HG03439 (cell line): ENCODE measurements around the gene MFSD6L.

Experiments
- ATAC-seq: cut with Tn5 transposase; IDR thresholded peaks from one replicate; pipeline ENCODE4 v1.9.1; 2021; ENCODE audit warnings: mild to moderate bottlenecking, moderate library complexity; ENCODE audit not compliant: unreplicated experiment

Gene MFSD6L, protein sequence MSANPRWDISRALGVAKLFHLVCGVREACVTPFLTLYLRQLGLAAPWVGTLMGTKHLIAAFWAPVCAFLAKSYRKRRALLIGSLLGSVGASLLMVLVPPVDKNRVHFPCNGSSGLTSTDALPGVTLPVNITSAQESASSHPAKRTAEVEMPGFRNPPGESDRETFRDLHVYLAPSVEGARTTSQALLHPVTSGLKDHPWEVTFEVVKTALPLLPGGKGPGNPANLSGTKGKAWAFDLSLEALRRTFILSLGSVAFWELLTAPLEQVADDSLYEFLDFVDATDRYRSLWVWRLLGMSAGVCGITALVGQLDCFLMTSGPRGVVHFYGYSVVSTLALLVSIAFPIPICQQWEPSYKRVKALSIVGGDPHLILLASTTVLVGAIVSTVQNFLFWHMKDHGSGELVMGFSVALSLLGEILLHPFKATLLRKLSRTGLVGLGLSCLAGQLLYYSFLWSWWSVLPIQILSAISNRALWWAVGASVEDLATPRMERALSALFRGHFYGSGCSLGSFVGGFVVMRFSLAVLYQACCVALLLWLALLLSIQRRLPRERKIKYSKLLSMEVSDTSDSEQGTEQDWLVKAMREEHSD

DNA sequence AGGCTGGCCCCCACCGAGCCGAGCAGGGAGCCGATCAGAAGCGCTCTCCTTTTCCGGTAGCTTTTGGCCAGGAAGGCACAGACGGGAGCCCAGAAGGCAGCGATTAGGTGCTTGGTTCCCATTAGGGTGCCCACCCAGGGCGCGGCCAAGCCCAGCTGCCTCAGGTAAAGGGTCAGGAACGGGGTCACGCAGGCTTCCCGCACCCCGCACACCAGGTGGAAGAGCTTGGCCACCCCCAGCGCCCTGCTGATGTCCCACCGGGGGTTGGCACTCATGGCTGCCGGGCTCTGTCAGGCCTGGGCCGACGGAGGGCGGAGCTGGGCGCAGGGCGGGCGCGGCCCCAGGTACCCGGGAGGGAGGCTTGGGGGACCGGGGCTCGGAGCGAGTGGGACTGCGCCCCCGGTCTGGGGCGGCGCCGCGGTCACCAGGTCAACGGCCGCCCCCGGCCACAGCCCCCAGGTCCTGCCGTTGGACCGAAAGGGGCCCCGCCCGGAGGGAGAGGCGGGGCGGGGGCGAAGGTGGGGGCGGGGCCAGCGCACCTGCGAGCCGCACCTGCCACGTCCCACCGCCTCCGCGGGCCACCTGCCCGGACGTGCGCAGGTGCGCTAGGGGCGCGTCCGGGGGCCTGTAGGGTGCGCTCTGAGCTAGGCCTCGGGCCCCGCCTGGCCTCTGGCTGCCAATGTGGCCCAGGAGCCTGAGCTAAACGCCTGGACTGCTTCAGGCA is at the start of gene MFSD6L:
Gene MFSD6L (minus strand): TSS at position 520 of the 724 bp plus-strand sequence. CDS start 245 bp downstream, at position 275.
- no peak for ATAC-seq

DNA sequence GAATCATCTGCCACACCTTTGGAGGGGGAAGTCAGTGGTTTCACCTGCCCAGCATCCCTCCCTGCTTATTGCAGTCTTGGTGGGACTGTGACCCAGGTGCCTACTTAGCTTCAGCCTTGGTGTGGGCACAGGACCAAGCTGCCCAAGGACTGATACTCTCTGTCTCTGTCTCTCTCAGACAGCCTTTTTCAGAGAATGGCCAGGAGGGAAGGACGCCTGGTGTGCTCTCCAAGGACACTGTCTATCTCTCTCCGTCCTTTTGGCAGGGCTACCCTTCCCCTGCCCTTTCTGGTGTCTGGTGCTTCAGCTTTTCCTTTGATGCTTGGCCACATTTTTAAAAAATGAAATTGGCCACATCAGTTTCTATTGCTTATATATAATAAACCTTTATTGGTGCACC is 48.7 kb upstream of the MFSD6L start:
- ATAC-seq: no peak

DNA sequence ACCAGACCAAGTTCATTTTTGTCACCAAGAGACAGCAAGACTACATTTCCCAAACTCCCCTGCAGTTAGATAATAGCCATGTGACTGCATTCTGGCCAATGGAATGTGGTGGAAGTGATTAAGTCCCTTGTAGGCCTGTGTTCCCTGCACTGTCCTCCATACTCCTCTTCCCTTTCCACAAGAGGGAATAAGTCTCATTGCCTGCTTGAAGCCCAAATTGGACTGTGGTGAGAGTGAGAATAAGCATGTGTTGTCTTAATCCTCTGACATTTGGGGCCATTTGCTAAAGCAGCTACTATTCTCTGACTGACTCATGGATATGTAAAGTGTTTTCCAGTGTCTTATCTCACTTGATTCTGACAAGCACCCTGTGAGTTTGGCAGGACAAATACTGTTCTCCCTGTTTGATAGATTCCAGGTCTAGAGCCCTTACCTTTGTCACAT is 47.6 kb upstream of the MFSD6L start:
- ATAC-seq: no peak

DNA sequence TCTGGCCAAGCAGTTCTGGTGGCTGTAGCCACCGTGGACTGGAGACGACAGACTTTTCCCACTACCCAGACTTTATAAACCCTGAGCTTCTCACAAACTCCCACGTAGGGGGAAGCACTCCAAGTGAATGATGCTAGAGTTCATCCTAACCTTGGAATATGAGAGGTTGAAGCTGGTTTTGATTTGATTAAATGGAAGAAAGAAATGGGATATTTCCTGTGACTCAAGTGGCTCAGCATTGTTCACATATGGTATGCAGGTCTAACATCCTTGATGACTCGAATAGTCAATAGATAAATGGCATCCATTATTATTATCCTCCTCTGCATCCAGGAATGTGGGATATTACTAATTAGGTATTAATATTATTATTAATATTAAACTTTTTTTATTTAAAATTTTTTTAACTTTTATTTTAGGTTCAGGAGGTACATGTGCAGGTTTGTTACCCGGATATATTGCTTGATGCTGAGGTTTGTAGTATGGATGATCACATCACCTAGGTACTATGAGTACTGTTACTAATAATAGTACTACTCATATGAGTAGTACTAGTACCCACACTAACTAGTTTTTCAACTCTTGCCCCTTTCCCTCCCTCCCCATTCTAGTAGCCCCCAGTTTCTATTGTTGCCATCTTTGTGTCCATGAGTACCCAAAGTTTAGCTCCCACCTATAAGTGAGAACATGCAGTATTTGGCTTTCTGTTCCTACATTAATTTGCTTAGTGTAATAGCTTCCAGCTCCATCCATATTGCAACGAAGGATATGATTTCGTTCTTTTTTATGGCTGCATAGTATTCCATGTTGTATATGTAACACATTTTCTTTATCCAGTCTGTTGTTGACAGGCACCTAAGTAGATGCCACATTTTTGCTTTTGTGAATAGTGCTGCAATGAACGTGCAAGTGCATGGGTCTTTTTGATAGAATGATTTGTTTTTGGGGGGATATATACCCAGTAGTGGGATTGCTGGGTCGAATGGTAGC is 45.4 kb upstream of the MFSD6L start:
- ATAC-seq: no peak

DNA sequence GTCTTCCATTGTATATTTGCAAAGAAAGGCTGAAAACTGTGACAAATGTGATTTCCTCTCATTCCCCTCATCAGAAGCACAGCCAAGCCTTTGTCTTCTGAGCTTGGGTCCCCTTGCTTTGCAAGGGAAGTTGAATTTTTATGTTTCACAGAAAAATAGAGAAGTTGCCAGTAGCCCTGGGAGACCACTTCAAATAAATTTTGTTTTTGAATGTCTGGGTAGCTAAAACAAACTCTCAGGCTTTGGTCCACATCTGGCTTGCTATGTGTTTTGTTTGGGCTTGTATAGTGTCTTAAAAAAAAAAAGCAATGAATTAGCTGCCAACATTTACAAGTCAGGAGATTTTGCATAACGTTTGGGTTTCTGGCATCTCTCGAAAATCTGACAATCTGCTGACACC is 44.2 kb upstream of the MFSD6L start:
- no peak for ATAC-seq

DNA sequence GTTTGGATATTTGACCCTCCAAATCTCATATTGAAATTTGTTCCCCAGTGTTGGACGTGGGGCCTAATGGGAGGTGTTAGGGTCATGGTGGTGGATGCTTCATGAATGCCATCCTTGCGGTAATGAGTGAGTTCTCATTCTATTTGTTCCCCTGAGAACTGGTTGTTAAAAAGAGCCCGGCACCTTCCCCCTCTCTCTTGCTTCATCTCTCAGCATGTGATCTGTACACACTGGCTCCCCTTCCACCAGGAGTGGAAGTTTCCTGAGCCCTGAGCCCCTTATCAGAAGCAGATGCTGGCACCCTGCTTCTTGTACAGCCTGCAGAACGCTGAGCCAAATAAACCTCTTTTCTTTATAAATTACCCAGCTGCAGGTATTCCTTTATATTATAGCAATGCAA is 42.7 kb upstream of the MFSD6L start:
- no peak for ATAC-seq

DNA sequence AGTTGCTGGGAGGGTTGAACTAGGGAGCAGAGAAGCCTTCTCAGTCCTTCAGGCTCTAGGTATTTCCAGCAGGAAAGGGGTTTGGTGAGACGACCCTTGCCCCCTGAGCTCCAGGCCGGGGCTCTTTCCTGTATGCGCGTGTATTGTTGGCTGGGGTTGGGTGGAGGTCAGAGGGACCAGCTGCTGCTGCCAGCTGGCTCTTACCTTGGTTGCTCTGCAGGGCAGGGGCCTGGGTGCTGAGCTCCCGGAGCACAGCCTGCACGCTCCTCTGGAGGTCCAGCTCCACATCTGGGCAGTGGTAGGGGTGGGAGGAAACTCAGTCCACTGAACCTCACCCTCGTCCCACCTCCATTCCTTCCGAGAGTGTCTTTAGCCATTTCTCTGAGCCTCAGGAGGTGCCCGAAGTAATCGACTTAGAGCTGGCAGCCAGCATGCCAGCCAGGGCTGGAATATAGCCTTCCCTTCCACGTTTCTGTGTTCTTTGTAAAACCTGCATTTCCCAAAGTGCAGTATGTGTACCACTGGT is 40.3 kb upstream of the MFSD6L start:
- no peak for ATAC-seq

DNA sequence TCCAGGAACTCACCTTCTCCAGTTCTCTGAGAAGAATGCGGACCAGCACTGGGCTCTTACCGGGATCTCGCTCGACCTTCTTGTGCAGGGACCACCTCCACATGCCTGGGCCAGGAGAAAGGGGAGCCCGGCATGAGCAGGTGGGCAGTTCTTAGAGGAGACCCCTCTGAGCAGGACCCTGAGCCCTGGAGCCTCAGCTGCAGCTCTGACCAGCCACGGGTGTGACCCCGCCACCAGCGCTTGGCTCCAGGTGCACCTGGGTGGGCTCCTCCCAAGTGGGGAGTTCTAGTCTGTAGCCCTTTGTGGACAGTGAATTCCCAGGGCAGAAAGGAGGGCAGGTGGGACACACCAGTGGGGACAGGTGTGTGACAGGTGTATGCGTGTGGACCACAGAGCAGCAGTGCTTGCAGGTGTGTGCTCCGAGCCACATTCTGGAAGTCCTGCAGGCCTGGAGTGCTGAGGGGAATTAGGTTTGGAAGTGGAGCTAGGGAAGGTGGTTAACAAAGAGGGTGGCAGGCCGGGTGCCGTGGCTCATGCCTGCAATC is 39.5 kb upstream of the MFSD6L start:
- ATAC-seq: no peak

DNA sequence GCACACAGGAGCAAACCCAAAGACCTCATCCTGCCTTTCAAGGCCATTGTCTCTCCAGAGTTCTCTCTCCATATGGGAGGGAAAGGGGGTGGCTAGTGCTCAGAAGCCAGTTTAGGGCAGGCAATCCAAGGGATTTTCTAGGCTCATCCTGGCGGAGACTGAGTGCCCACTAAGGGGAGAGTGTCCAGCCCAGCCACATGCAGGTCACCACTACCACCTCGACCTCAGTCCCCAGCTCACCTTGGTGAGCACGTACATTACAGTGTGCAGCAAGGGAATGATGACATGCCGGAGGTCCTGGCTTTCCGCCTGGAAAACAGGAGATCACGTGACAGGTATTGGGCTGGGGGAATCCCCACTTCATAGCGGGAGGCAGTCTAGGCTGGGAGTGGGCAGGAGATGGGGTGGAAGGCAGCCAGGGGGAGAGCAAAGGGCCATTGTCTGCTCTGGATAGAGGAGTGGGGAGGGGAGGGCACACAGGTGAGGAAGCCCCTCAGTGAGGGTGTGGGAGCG is 38.5 kb upstream of the MFSD6L start:
- ATAC-seq: no peak

DNA sequence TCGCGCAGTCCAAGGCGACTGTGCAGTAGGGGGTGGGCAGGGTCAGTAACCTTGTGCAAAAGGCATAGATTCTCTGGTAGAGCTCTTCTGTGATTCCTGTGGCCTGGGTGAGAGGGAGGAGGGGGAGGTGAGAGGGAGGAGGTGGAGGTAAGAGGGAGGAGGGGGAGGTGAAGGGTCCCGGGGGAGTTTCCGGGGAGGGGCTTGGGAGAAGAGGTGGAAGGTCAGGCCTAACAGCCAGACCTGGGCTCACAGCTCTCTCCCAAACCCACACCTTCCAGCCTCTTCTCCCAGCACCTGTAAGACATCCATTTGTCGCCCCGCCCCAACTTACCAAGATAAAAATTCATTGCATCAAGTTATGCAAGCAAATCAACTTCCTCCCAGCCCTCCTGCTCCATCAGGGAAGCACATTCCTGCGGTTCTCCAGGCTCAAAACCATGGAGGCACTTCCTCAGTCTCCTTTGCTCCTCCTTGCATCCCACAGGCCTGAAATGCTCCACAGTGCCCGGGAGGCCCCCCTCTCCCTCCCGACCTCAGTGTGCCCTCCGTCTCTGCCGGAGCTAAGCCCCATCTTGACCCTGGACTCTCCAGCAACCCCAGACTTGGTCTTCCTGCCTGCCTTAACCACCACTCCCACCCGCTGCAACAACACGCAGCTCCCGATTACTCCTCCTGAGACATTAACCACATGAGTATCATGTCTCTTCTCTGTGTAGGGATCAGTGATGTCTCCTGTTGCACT is 37.8 kb upstream of the MFSD6L start:
- no peak for ATAC-seq

DNA sequence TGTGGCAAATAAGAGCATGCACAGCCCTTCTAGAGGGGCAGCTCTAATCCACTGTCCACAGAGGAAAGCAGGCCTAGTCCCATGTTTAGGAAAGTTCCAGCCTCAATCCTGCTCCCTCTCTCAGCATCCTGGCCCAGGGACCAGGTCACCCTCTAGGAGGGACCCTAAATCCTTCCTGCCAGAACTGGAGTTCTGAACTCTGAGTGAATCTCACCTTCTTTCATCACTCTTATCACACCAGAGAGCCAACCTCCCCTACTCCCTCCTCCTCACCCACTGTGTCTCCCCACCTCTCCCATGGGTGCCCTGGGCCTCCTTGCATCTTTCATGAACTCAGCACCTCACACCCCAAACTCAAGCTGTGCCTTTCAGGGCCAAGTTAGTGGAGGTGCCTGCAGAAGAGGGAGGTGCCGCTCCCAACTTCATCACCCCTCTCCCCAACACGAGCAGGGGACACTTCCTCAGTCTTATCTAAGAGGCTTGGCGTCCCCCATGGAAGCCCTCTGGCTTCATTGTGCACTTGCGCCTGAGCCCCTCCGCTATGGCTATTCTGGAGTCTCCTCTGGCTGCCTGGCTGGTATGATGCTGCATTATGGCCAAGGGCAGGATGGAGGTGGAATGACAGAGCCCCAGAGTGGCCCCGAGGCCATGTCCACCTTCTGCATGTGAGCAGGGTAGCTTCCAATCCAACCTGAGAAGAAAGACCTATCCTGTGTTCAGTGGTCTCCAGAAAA is 36.6 kb upstream of the MFSD6L start:
- ATAC-seq: no peak

DNA sequence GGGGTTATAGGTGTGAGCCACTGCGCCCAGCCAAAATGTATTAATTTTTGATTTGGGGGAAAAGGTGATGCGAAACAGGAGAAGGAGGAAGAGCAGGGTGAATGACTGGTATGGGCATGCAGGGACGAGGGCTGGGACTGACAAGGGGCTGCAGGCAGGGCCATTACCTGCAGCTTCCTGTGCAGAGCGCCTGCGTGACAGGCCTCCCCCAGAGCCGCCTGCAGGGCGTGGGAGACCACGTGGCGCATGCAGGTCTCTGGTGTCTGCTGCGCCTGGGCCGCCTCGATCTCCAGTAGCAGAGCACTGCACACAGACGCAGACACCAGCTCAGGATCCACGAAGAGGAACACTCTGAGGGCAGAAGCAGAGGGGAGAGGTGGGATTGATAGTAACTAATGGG is 35.9 kb upstream of the MFSD6L start:
- no peak for ATAC-seq

DNA sequence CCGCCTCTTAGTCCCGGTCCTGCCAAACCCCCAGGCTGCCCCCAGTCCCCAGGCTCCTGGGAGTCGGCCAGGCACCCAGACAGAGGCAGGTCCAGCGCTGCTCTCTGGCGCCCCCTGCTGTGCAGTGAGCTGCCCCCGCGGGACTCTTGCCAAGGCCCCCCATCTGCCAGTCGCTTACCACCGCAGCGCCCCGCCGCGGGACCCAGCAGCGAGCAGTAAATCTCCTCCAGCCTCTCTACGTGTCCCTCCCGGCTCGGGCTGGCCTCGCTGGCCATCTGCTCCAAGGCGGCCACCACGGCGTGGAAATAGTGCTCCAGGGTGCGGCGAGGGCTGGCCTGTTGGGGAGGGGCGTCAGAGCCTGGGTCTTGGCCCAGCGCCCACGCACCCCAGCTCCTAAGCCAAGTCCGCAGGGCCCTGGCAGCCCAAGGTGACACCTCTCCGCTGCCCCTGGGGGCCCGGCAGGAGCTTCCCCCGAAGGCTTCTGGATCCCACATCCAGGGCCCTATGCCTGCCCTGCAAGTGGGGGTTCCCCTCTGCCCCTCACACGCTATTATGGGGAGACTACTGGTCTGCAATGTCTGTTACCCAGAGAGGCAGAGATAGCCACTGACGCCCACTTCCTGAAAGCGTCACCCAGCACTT is 33.7 kb upstream of the MFSD6L start:
- ATAC-seq: no peak

DNA sequence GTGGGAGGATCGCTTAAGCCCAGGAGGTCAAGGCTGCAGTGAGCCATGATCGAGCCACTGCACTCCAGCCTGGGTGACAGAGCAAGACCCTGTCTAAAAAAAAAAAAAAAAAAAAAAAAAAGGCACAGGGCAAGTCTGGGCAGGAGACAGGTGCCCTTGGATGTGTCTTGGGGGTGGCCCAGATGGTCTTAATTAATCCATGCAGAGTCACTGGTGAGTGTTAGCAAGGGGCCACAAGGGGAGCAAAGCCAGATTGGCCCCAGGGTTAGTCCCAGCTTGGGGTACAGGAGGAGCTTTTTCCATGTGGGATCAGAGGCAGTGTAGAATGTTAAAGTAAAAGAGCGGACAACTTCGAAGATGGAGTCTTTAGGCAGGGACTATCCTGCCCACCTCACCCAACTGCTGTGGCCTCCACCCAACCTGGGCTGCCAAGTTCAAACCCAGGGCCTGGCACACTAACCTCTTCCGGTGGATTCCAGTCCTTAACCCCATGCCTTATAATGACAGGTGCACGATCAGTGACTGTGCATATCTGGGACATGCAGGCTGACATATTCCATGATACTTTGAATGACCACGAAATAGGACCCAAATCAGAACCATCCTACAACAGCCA is 32.2 kb upstream of the MFSD6L start:
- ATAC-seq: no peak

DNA sequence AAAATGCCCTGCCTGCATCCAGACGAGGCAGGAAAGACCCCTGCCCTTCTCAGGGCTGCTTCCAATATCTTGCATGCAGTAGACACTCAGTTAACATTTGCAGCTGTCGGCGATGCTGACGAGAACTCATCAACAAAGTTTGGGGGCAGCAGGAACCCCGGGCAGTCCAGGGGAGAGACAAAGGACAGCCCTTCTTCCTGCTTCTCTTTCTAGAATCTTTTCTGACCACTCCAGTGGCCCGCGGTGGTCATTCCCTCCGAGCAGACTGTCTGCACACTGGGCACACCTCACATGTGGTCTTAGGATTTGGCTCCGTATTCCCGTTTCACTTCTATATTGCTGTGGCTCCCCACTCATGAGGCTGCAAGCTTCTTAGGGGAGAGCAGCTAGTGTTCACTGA is 31.0 kb upstream of the MFSD6L start:
- ATAC-seq: no peak

DNA sequence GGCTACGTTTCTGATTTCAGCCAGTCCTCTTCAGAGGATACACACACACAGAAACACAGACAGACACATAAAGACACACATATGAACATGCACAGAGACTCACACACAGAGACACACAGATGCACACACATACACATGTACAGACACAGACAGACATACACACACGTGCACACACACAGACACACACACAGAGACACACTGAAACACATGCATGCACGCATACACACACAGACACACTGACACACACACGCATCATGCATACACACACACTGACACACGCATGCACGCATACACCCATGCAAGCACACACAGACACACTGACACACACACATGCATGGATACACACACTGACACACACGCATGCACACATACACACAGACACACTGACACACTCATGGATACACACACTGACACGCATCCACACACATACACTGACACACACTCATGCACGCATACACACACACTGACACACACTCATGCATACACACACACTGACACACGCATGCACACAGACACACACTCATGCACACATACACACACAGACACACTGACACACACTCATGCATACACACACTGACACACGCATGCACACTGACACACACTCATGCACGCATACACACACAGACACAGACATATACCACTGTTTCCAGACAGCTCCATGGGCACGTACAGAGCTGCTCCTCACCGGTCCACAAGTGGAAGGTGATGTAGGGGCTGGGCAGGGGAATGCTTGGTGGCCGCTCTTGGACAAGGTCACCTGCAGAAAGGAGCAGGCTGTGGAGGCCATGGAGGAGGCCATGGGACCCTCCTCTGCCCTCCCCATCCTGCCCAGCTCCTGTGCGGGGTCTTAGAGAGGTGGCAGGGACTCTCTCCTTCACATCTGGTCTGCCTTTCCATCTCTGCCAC is 30.1 kb upstream of the MFSD6L start:
- no peak for ATAC-seq

DNA sequence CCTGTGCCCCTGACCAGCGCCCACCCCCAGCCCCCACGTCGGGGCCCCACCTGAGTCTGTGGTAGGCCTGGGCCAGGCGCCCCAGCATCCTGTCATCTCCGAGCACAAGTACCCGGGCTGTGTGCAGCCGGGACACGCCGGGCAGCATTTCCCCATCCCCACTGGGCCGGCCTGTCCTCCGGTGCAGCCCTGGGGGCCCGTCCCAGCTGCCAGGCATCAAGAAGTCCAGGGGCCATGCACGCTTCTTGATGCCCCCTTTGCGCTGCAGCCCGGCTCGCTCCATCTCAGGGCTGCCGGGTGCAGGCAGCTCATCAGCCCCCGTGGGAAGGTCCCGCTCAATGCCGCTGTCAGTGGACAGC is 29.3 kb upstream of the MFSD6L start:
- ATAC-seq: no peak
